ENCODE measurements around the gene BTNL9.
"Not testable (repeated sequence)": the region's sequence is repeated elsewhere in the genome, so short reads cannot be mapped to it uniquely, and the experiment has no call there.

The BTNL9 gene

DNA sequence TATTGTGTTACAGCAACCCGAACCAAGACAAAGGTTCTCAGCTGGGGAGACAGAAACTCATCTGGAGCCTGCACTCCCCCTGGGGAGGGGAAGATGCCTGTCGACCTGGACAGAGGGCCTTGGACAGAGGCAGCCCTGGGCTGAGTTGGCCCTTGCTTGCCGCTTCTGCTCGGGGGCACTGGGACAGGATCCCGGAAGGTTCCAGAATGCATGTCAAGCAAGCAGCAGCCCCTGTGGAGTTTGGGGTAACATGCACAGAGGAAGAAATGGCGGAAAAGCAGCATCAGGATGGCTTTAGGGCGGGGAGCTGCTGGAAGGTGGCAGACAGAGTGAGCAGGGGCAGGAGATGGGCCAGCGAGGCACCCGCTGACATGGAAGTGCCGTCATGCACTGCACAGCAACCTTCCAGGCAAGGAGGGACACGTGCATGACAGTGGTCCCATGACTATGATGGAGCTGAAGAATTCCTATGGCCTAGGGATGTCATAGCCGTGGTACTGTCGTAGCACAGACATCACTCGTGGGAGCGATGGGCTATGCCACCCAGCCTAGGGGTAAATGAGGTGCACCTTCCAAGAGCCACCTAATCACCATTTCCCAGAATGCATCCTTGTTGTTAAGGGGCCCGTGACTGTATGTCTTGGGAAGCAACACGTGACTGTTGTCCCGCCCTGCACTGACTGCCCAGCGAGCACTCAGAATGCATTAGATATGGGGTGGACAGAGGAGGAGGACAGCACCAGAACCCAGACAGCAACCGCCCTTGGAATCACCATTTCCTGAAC is 64.7 kb downstream of the BTNL9 start:
- H3K9me3 Mint-ChIP-seq; H3K36me3 Mint-ChIP-seq (ENCODE audit: low read depth); H3K4me3 Mint-ChIP-seq; intact Hi-C loops (cut with micrococcal nuclease): not testable (repeated sequence)
- peak overlapping the region; percentile 37 for H3K27ac Mint-ChIP-seq
- peaks cover 58% of the 10 kb centered on the region for H3K27me3 Mint-ChIP-seq
- peaks cover 22% of the 10 kb centered on the region for H3K4me1 Mint-ChIP-seq (ENCODE audit: low read depth)

DNA sequence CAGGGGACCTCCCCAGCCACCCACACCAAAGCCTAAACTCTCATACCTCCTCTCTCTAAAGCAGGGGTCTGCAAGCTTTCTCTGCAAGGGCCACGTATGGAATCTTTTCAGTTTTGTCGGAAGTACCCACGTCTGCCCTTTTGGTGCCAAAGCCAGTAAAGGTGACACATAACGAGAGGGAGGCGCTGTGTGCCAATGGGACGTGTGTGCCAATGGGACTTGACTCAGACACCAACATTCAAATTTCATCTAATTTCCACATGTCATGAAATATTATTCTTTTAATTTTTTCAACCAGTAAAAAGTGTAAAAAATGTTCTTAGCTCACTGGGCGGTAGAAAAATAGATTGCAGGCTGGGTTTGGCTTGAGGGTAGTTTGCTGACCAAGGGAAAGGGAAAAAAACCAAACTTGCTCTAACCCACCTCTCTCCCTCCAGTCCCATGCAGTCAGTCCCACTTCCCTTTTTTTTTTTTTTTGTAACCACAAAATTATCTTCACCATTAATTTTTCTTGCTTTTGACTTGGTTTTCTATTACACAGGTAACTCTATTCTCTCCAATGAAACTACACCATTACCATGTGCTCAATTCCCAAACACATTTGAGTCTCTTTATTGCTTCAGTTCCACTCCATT is 65.4 kb downstream of the BTNL9 start:
- H3K4me3 Mint-ChIP-seq, result no peak overlapping the region
- no peak overlapping the region for H3K27ac Mint-ChIP-seq
- H3K4me1 Mint-ChIP-seq (ENCODE audit: low read depth), result peaks cover 22% of the 10 kb centered on the region
- no peaks in the 10 kb centered on the region for H3K36me3 Mint-ChIP-seq (ENCODE audit: low read depth)
- peaks cover 54% of the 10 kb centered on the region for H3K27me3 Mint-ChIP-seq
- no peaks in the 10 kb centered on the region for H3K9me3 Mint-ChIP-seq
- intact Hi-C loops (cut with micrococcal nuclease), result no loop called here

DNA sequence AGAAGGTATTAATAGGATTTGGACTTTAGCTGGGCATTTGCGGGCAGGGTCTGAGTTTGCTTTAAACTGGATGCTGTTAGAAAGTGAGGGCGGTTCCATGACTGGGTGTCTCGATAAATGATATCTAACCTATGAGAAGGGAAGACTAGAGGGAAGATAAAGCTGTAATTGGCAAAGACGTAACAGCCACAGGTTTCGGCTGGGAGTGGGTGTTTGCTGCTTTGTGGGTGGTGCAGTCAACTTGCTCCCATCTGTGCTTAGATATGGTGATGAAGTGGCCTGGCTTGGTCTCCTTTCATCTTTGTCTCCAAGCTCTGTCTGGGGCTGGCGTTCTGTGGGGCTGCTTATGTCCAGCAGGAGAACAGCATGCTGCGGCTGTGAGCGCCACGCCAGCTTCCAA is 67.6 kb downstream of the BTNL9 start:
- peaks cover 72% of the 10 kb centered on the region for H3K27me3 Mint-ChIP-seq
- no peaks in the 10 kb centered on the region for H3K9me3 Mint-ChIP-seq
- peaks cover 22% of the 10 kb centered on the region for H3K4me1 Mint-ChIP-seq (ENCODE audit: low read depth)
- H3K36me3 Mint-ChIP-seq (ENCODE audit: low read depth), result no peaks in the 10 kb centered on the region
- intact Hi-C loops (cut with micrococcal nuclease), result no loop called here
- no peak overlapping the region for H3K27ac Mint-ChIP-seq
- no peak overlapping the region for H3K4me3 Mint-ChIP-seq

DNA sequence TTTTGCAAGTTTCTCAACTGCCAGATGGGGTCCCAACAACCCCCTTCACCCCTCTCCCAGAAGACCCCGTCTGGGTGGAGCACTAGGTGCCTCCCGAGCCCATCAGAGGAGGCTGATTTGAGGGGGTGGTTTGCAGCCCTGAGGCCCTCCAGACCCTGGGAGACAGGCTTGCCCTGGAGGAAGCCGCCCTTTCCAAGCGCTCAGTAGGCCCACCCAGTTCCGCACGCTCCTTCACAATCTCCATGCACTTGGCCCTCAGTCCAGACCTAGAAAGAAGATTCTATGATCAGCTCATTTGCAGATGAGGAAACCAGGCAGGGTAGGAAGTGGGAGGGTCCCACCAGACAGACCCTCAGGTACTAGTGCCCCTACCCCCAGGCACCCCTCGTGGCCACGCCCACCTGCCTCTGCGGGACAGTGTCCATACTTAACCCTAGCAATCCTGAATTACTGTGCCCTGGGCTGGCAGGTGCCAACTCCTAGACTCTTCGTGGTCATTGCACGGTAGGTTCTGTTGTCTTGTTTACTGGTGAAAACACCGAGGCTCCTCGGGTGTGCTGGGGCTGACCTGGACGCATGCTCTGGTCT is 68.6 kb downstream of the BTNL9 start:
- peaks cover 71% of the 10 kb centered on the region for H3K27me3 Mint-ChIP-seq
- H3K27ac Mint-ChIP-seq, result no peak overlapping the region
- no peaks in the 10 kb centered on the region for H3K9me3 Mint-ChIP-seq
- H3K36me3 Mint-ChIP-seq (ENCODE audit: low read depth), result no peaks in the 10 kb centered on the region
- H3K4me1 Mint-ChIP-seq (ENCODE audit: low read depth), result peaks cover 22% of the 10 kb centered on the region
- intact Hi-C loops (cut with micrococcal nuclease), result no loop called here
- no peak overlapping the region for H3K4me3 Mint-ChIP-seq

DNA sequence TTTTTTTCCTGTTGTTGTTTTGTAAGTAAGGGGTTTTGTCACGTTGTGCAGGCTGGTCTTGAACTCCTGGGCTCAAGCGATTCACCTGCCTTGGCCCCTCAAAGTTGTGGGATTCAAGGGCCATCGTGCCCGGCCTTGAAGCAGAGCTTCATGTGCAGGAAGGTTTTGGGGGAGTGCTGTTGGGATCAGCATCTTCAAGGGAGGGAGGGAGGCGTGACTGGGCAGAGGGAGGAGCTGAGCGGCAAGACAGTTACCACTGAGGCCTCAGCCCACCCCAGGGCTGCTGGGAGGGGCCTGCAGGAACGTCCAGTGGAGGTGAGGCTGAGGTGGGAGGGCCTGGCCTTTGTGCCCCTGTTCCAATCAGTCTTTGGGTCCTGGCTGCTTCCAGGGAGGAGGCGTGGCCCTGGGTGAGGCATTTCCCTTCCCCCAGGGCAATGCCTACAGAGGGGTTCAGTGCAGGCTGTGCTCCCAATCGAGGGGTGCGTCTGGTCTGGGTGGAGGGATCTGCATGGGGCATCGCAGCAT is 69.5 kb downstream of the BTNL9 start:
- Mint-ChIP-seq H3K9me3 (no peaks in the 10 kb centered on the region), H3K4me3 (no peak overlapping the region), H3K4me1 (ENCODE audit: low read depth) (peaks cover 15% of the 10 kb centered on the region), H3K27ac (no peak overlapping the region), H3K36me3 (ENCODE audit: low read depth) (no peaks in the 10 kb centered on the region), H3K27me3 (peaks cover 73% of the 10 kb centered on the region)
- intact Hi-C loops (cut with micrococcal nuclease), result no loop called here

DNA sequence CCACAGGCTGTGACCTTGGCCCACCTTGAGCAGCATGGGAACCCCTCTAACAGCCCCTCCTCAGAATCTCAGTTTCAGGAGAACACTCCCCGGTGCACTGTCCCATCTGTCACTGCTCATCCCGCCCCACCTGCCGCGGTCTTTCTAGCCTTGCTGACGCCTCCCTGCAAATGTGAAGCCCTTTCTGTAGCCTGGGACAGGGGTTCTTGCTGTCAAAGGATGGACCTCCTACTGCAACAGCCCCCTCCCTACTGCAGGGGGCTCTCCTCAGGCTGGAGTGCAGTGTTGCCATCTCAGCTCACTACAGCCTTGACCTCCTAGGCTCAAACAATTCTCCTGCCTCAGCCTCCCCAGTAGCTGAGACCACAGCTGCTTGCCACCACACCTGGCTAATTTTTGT is 70.9 kb downstream of the BTNL9 start:
- Mint-ChIP-seq H3K36me3 (ENCODE audit: low read depth) (no peaks in the 10 kb centered on the region), H3K27me3 (peaks cover 75% of the 10 kb centered on the region), H3K9me3 (no peaks in the 10 kb centered on the region), H3K4me1 (ENCODE audit: low read depth) (peaks cover under 1% of the 10 kb centered on the region), H3K4me3 (no peak overlapping the region), H3K27ac (no peak overlapping the region)
- intact Hi-C loops (cut with micrococcal nuclease), result no loop called here

Measured in dendritic cell treated with granulocyte-macrophage colony-stimulating factor and Interleukin-4, amounts not matched to agents 40 ng/mL and 50 ng/mL, for 4 days (primary cell).